Stimulated activated CD4-positive, alpha-beta T cell treated with anti-CD3 and anti-CD28 coated beads, Interleukin-2, amount 100 ng/mL, for 4 hours (primary cell): Measurements from ENCODE around the gene FBXO7.
"Not testable (repeated sequence)": the region's sequence is repeated elsewhere in the genome, so short reads cannot be mapped to it uniquely, and the experiment has no call there.

ENCODE experiments used
- DNase-seq: peaks from one replicate; pipeline ENCODE4 v3.0.0-alpha.2; 2020; ENCODE audit warnings: low read depth

Gene FBXO7

GRCh38 chr22:32474635-32475467 lies at the start of gene FBXO7:
TSS of gene FBXO7 (plus strand) at chr22:32474811. CDS start at chr22:32475003, 192 bp downstream.
- DNase-seq: peak; percentile 80

GRCh38 chr22:32426881-32427280 lies 47.7 kb upstream of the FBXO7 start:
- DNase-seq: no peak

- no peak for DNase-seq
Observed at GRCh38 chr22:32430352-32430751, 44.3 kb upstream of the FBXO7 start.

- no peak for DNase-seq
Observed at GRCh38 chr22:32444068-32444467, 30.5 kb upstream of the FBXO7 start.

- no peak for DNase-seq
Observed at GRCh38 chr22:32446321-32446720, 28.3 kb upstream of the FBXO7 start.

- no peak for DNase-seq
Observed at GRCh38 chr22:32448980-32449379, 25.6 kb upstream of the FBXO7 start.

- no peak for DNase-seq
Observed at GRCh38 chr22:32457031-32457430, 17.6 kb upstream of the FBXO7 start.

GRCh38 chr22:32462452-32462851 lies 12.2 kb upstream of the FBXO7 start:
- DNase-seq: no peak

- no peak for DNase-seq
Observed at GRCh38 chr22:32465661-32466060, 8.9 kb upstream of the FBXO7 start.

GRCh38 chr22:32466496-32466895 lies 8.1 kb upstream of the FBXO7 start:
- no peak for DNase-seq

GRCh38 chr22:32469799-32470212 lies 4.8 kb upstream of the FBXO7 start:
- DNase-seq: no peak

GRCh38 chr22:32473388-32473952 lies 1.1 kb upstream of the FBXO7 start:
- DNase-seq: peak; percentile 11

- DNase-seq: no peak
Observed at GRCh38 chr22:32475468-32476010, 928 bp downstream of the FBXO7 start.

- DNase-seq: no peak
Observed at GRCh38 chr22:32476281-32477195, 1.9 kb downstream of the FBXO7 start.

- DNase-seq: no peak
Observed at GRCh38 chr22:32477596-32477995, 3.0 kb downstream of the FBXO7 start.

- DNase-seq: not testable (repeated sequence)
Observed at GRCh38 chr22:32478552-32478951, 3.9 kb downstream of the FBXO7 start.

GRCh38 chr22:32478994-32479393 lies 4.4 kb downstream of the FBXO7 start:
- DNase-seq: no peak

GRCh38 chr22:32480238-32480637 lies 5.6 kb downstream of the FBXO7 start:
- peak; percentile 12 for DNase-seq

GRCh38 chr22:32482708-32483107 lies 8.1 kb downstream of the FBXO7 start:
- peak; percentile 6 for DNase-seq

GRCh38 chr22:32486656-32487390 lies 12.2 kb downstream of the FBXO7 start:
- DNase-seq: no peak

- no peak for DNase-seq
Observed at GRCh38 chr22:32487461-32487860, 12.8 kb downstream of the FBXO7 start.

GRCh38 chr22:32489377-32489776 lies 14.8 kb downstream of the FBXO7 start:
- DNase-seq: no peak
